Upper lobe of right lung (tissue), 1 donor: ENCODE results near the gene MORN5. TPM values are rescaled to one million over a fixed set of nuclear protein-coding genes. Genes with fewer than 3 reads are reported as not detected.
A peak's percentile ranks its signal among the peaks of the same experiment; 100 is the strongest.

ENCODE experiments used
- ATAC-seq: fragments of 200-7000 bp; cut with Tn5 transposase; one replicate; pipeline ENCODE4 v1.9.1; 2020; ENCODE audit warnings: mild to moderate bottlenecking, moderate library complexity
- DNase-seq: peaks from one replicate; pipeline ENCODE4 v3.0.0-alpha.2; 2020
- H3K27ac ChIP-seq: fragments of 200-600 bp; one replicate; pipeline ENCODE4 v1.8.0; 2022
- H3K27me3 ChIP-seq: fragments of 200-600 bp; one replicate; pipeline ENCODE4 v1.8.0; 2022; ENCODE audit warnings: mild to moderate bottlenecking
- H3K36me3 ChIP-seq: fragments of 200-600 bp; one replicate; pipeline ENCODE4 v1.8.0; 2022
- H3K4me1 ChIP-seq: fragments of 200-600 bp; one replicate; pipeline ENCODE4 v1.8.0; 2022
- H3K4me3 ChIP-seq: fragments of 200-600 bp; one replicate; pipeline ENCODE4 v1.8.0; 2022; ENCODE audit warnings: mild to moderate bottlenecking
- H3K9me3 ChIP-seq: fragments of 200-600 bp; one replicate; pipeline ENCODE4 v1.8.0; 2022
- CTCF ChIP-seq: fragments of 200-600 bp; IDR thresholded peaks from one replicate; pipeline ENCODE4 v1.8.0; 2022; ENCODE audit warnings: antibody characterized with exemption
- intact Hi-C: fragments of 100-400 bp; cut with DNase I; formaldehyde crosslinking; loops from one replicate; pipeline ENCODE4 v1.11.0; 2022
- total RNA-seq: library from RNA; stranded (reverse); fragmentation: NEBNext Ultra II Directional; extraction: Animal tissue kit (Norgen Biotek cat#: 25700); gene quantifications from one replicate; pipeline ENCODE4 v1.2.1, GENCODE V29; 2021
- donor health status: DM: no; HTN: yes; CAD: no; lungs with severe emphysema.

The MORN5 gene
- total RNA-seq, 1 donor from 2014 or later = not detected

GRCh38 chr9:122122903-122123632 is 36.6 kb upstream of the MORN5 start:
- ATAC-seq (peak; percentile 76), DNase-seq (peak; percentile 78)
- Histone ChIP-seq H3K4me3 (no peak overlapping the region), H3K4me1 (peaks cover 19% of the 10 kb centered on the region), H3K9me3 (no peaks in the 10 kb centered on the region), H3K36me3 (no peaks in the 10 kb centered on the region), H3K27ac (no peak overlapping the region), H3K27me3 (peaks cover 22% of the 10 kb centered on the region)
- intact Hi-C loops = no loop called here
- TF ChIP-seq CTCF = peak; percentile 96

GRCh38 chr9:122124048-122124447 is 35.7 kb upstream of the MORN5 start:
- peaks cover 22% of the 10 kb centered on the region for H3K27me3 ChIP-seq
- no peaks in the 10 kb centered on the region for H3K36me3 ChIP-seq
- ATAC-seq (no peak), DNase-seq (no peak)
- intact Hi-C loops = loop anchor here (2.0 kb wide), 1 partner anchor 227 kb away; no protein-coding TSS in a partner anchor
- TF ChIP-seq CTCF = no peak
- H3K4me1 ChIP-seq = peaks cover 19% of the 10 kb centered on the region
- no peaks in the 10 kb centered on the region for H3K9me3 ChIP-seq
- H3K27ac ChIP-seq = no peak overlapping the region
- no peak overlapping the region for H3K4me3 ChIP-seq

GRCh38 chr9:122124528-122124927 is 35.2 kb upstream of the MORN5 start:
- no peak for DNase-seq

GRCh38 chr9:122125158-122125508 is 34.6 kb upstream of the MORN5 start:
- Histone ChIP-seq H3K27ac (no peak overlapping the region), H3K4me1 (peaks cover 19% of the 10 kb centered on the region), H3K4me3 (no peak overlapping the region), H3K36me3 (no peaks in the 10 kb centered on the region), H3K9me3 (no peaks in the 10 kb centered on the region), H3K27me3 (peaks cover 22% of the 10 kb centered on the region)
- TF ChIP-seq CTCF = peak; percentile 95
- DNase-seq (peak; percentile 88), ATAC-seq (peak; percentile 84)
- intact Hi-C loops = loop anchor here (2.0 kb wide), 1 partner anchor 226 kb away; no protein-coding TSS in a partner anchor

More at GRCh38 chr9:122124528-122124927, 35.2 kb upstream of the MORN5 start:
- Histone ChIP-seq H3K36me3 (no peaks in the 10 kb centered on the region), H3K4me1 (peaks cover 19% of the 10 kb centered on the region), H3K4me3 (no peak overlapping the region), H3K27me3 (peaks cover 22% of the 10 kb centered on the region), H3K9me3 (no peaks in the 10 kb centered on the region), H3K27ac (no peak overlapping the region)
- ATAC-seq = no peak
- no peak for TF ChIP-seq CTCF
- intact Hi-C loops = loop anchor here (2.0 kb wide), 1 partner anchor 226 kb away; no protein-coding TSS in a partner anchor

- peak; percentile 10 for ATAC-seq
- Histone ChIP-seq H3K4me1 (peaks cover 19% of the 10 kb centered on the region), H3K9me3 (no peaks in the 10 kb centered on the region), H3K27me3 (peaks cover 22% of the 10 kb centered on the region), H3K36me3 (no peaks in the 10 kb centered on the region), H3K4me3 (no peak overlapping the region), H3K27ac (no peak overlapping the region)
- DNase-seq = peak; percentile 41
- TF ChIP-seq CTCF = no peak
- intact Hi-C loops = loop anchor here (2.0 kb wide), 1 partner anchor 225 kb away; no protein-coding TSS in a partner anchor
Observed at GRCh38 chr9:122125509-122126330, 34.0 kb upstream of the MORN5 start.
